ENCODE measurements around the gene NXN. TPM values are rescaled to one million over a fixed set of nuclear protein-coding genes. Genes with fewer than 3 reads are reported as not detected.

Gene NXN
- total RNA-seq, 6 donors from 2014 or later: 32.4 to 63.1 (median 52.2) TPM

GRCh38 chr17:1024076-1024475 is 44.5 kb upstream of the NXN start:
- no peak for TF ChIP-seq EP300 (IDR thresholded peaks at IDR 0.05)
- Histone ChIP-seq H3K27me3 (no peaks in the 10 kb centered on the region), H3K36me3 (peaks cover 0 to 37% (median 25%) of the 10 kb centered on the region in 4 donors), H3K9me3 (no peaks in the 10 kb centered on the region), H3K27ac (no peak overlapping the region), H3K4me3 (no peak overlapping the region), H3K4me1 (peaks cover 0 to 13% (median 1%) of the 10 kb centered on the region in 4 donors)
- ATAC-seq (ENCODE audit: low FRiP score in 2 of 2): no peak
- WGBS, 2 donors: 93 to 95% methylated on average over 20 to 27 of the region's 27 CpGs
- peak in 1 of 2 donors; percentile 74 for DNase-seq

GRCh38 chr17:1022278-1023024 is 42.9 kb upstream of the NXN start:
- Histone ChIP-seq H3K4me3 (no peak overlapping the region), H3K9me3 (no peaks in the 10 kb centered on the region), H3K36me3 (peaks cover 0 to 31% (median 22%) of the 10 kb centered on the region in 4 donors), H3K27ac (peak overlapping the region in 2 of 4 donors; percentile 48 to 55), H3K27me3 (no peaks in the 10 kb centered on the region), H3K4me1 (peaks cover 0 to 14% (median 2%) of the 10 kb centered on the region in 4 donors)
- DNase-seq (peak in 1 of 2 donors; percentile 79), ATAC-seq (ENCODE audit: low FRiP score in 2 of 2) (no peak)
- no peak for TF ChIP-seq POLR2AphosphoS5 (IDR thresholded peaks at IDR 0.05)
- TF ChIP-seq POLR2A (IDR thresholded peaks at IDR 0.05): no peak
- no peak for TF ChIP-seq EP300 (IDR thresholded peaks at IDR 0.05)
- TF ChIP-seq, protein P1, sequence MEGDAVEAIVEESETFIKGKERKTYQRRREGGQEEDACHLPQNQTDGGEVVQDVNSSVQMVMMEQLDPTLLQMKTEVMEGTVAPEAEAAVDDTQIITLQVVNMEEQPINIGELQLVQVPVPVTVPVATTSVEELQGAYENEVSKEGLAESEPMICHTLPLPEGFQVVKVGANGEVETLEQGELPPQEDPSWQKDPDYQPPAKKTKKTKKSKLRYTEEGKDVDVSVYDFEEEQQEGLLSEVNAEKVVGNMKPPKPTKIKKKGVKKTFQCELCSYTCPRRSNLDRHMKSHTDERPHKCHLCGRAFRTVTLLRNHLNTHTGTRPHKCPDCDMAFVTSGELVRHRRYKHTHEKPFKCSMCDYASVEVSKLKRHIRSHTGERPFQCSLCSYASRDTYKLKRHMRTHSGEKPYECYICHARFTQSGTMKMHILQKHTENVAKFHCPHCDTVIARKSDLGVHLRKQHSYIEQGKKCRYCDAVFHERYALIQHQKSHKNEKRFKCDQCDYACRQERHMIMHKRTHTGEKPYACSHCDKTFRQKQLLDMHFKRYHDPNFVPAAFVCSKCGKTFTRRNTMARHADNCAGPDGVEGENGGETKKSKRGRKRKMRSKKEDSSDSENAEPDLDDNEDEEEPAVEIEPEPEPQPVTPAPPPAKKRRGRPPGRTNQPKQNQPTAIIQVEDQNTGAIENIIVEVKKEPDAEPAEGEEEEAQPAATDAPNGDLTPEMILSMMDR (IDR thresholded peaks at IDR 0.05): no peak
- 79 to 87% methylated on average over 13 to 28 of the region's 32 CpGs for WGBS, 2 donors

GRCh38 chr17:1021147-1021546 is 41.6 kb upstream of the NXN start:
- H3K9me3 ChIP-seq: no peaks in the 10 kb centered on the region
- peaks cover 0 to 25% (median 11%) of the 10 kb centered on the region in 4 donors for H3K36me3 ChIP-seq
- peak overlapping the region in 3 of 4 donors; percentile 22 to 74 (median 69) for H3K27ac ChIP-seq
- no peak for DNase-seq
- ATAC-seq (ENCODE audit: low FRiP score in 2 of 2): no peak
- TF ChIP-seq, protein P1 (IDR thresholded peaks at IDR 0.05): no peak
- TF ChIP-seq EP300 (IDR thresholded peaks at IDR 0.05) (no peak), POLR2AphosphoS5 (IDR thresholded peaks at IDR 0.05) (no peak), POLR2A (IDR thresholded peaks at IDR 0.05) (no peak)
- H3K27me3 ChIP-seq: no peaks in the 10 kb centered on the region
- H3K4me3 ChIP-seq: no peak overlapping the region
- 96 to 98% methylated on average over 6 to 15 of the region's 17 CpGs for WGBS, 2 donors
- peaks cover 0 to 14% (median 2%) of the 10 kb centered on the region in 4 donors for H3K4me1 ChIP-seq

GRCh38 chr17:1019451-1019850 is 39.9 kb upstream of the NXN start:
- no peak overlapping the region for H3K4me3 ChIP-seq
- DNase-seq (no peak), ATAC-seq (ENCODE audit: low FRiP score in 2 of 2) (no peak)
- TF ChIP-seq, protein P1 (IDR thresholded peaks at IDR 0.05): no peak
- TF ChIP-seq POLR2A (IDR thresholded peaks at IDR 0.05) (no peak), EP300 (IDR thresholded peaks at IDR 0.05) (no peak), POLR2AphosphoS5 (IDR thresholded peaks at IDR 0.05) (no peak)
- peaks cover 0 to 14% (median 2%) of the 10 kb centered on the region in 4 donors for H3K4me1 ChIP-seq
- H3K36me3 ChIP-seq: peaks cover 0 to 18% (median 9%) of the 10 kb centered on the region in 4 donors
- H3K27me3 ChIP-seq: no peaks in the 10 kb centered on the region
- H3K27ac ChIP-seq: peak overlapping the region; percentile 22 to 74 (median 46)
- no peaks in the 10 kb centered on the region for H3K9me3 ChIP-seq
- 53 to 54% methylated on average over 7 to 10 of the region's 10 CpGs for WGBS, 2 donors

DNA sequence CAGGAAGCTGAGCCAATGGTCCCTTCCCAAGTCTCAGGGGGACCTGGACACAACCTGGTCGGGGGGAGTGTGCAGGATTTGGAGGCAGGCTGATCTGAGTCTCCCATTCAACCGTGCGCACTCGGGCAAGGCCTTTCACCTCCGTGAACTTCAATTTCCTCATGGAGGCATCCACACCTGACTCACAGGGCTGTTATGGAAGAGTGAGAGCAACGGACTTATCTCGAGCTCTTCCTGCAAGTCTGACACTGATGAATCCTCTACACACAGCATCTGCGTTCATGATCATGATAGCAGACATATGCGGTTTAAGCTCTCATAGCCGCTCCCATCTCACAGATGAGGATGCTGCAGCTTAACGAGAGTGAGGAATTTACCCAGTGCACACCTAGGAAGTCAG is 39.0 kb upstream of the NXN start:
- H3K9me3 ChIP-seq: no peaks in the 10 kb centered on the region
- H3K27ac ChIP-seq: peak overlapping the region in 2 of 4 donors; percentile 69 to 74
- H3K4me3 ChIP-seq: no peak overlapping the region
- H3K4me1 ChIP-seq: peaks cover 0 to 14% (median 2%) of the 10 kb centered on the region in 4 donors
- no peak for DNase-seq
- WGBS, 2 donors: 91 to 92% methylated on average over 4 to 11 of the region's 11 CpGs
- ATAC-seq (ENCODE audit: low FRiP score in 2 of 2): no peak
- TF ChIP-seq, protein P1 (IDR thresholded peaks at IDR 0.05): no peak
- no peak for TF ChIP-seq EP300 (IDR thresholded peaks at IDR 0.05)
- no peak for TF ChIP-seq POLR2AphosphoS5 (IDR thresholded peaks at IDR 0.05)
- no peak for TF ChIP-seq POLR2A (IDR thresholded peaks at IDR 0.05)
- peaks cover 0 to 17% (median 9%) of the 10 kb centered on the region in 4 donors for H3K36me3 ChIP-seq
- H3K27me3 ChIP-seq: no peaks in the 10 kb centered on the region

Measured in upper lobe of left lung (tissue), 6 donors.